ENCODE measurements around the gene ZSWIM1. TPM values are rescaled to one million over a fixed set of nuclear protein-coding genes. Genes with fewer than 3 reads are reported as not detected.

ZSWIM1 gene
- total and polyA plus RNA-seq, 2 of the 13 experiments (the other 11 are each of a cell fraction or from before 2014, with no cell fraction given): 9.5 to 11.7 TPM

DNA sequence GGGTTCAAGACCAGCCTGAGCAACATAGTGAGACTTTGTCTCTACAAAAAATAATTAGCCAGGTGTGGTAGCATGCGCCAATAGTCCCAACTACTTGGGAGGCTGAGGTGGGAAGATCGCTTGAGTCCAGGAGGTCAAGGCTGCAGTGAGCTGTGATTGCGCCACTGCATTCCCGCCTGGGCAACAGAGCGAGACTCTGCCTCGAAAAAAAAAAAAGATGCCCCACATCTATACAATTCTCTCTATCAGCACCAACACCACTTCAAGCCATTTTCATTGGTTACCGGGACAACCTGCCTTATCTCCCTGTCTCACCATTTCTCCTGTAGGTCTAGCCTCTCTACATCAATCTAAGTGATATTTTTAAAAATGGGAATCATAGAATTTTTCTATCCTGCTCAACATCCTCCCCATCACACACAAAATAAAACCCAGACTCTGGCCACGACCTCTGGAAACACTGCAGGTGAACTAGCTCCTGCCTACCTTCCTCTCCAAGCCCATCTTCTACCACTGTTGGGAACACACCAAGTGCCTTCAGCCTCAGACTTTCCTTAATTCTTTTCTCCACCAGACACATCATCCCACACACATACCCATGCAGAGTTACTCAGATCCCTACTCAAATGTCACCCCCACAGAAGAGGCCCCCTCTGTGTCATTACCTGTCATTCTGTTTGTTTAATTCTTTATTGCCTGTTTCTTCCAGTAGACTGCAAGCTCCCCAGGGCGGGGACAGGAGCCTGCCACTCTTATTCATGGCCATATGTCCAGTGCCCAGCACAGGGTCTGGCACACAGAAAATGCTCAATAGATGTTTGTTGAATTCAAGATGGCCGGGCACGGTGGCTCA, 40.5 kb downstream of the ZSWIM1 start (continued):
- TF ChIP-seq ZXDC (CRISPR knock-in tag; IDR thresholded peaks at IDR 0.05) (0 out of 2 replicates have a peak, but pooled peaks have one; percentile 23), CHD4 (IDR thresholded peaks at IDR 0.05; ENCODE audit: borderline replicate concordance, low read length) (no peak), ZNF101 (CRISPR knock-in tag; IDR thresholded peaks at IDR 0.05; ENCODE audit: borderline replicate concordance, low read depth) (no peak), ARNT2 (CRISPR knock-in tag; IDR thresholded peaks at IDR 0.05; ENCODE audit: low read depth) (no peak), ZNF234 (CRISPR knock-in tag; conservative IDR thresholded peaks at IDR 0.05) (no peak), ZNF335 (CRISPR knock-in tag; IDR thresholded peaks at IDR 0.05) (no peak), ZNF296 (CRISPR knock-in tag; conservative IDR thresholded peaks at IDR 0.05) (no peak), YEATS2 (CRISPR knock-in tag; IDR thresholded peaks at IDR 0.05; ENCODE audit: borderline replicate concordance) (no peak), ZNF235 (CRISPR knock-in tag; IDR thresholded peaks at IDR 0.05; ENCODE audit: borderline replicate concordance) (no peak), JUN (CRISPR knock-in tag; IDR thresholded peaks at IDR 0.05) (no peak), LCORL (IDR thresholded peaks at IDR 0.05) (no peak), LCORL (CRISPR knock-in tag; IDR thresholded peaks at IDR 0.05) (0 out of 2 replicates have a peak, but pooled peaks have one; percentile 51), ZNF607 (CRISPR knock-in tag; IDR thresholded peaks at IDR 0.05; ENCODE audit: borderline replicate concordance) (no peak), DZIP1 (CRISPR knock-in tag; IDR thresholded peaks at IDR 0.05) (no peak), SIX1 (CRISPR knock-in tag; IDR thresholded peaks at IDR 0.05; ENCODE audit: borderline replicate concordance) (no peak), ZFP41 (CRISPR knock-in tag; IDR thresholded peaks at IDR 0.05; ENCODE audit: borderline replicate concordance) (no peak), ZNF670 (CRISPR knock-in tag; IDR thresholded peaks at IDR 0.05; ENCODE audit: borderline replicate concordance) (no peak)
- TF ChIP-seq, protein P1, sequence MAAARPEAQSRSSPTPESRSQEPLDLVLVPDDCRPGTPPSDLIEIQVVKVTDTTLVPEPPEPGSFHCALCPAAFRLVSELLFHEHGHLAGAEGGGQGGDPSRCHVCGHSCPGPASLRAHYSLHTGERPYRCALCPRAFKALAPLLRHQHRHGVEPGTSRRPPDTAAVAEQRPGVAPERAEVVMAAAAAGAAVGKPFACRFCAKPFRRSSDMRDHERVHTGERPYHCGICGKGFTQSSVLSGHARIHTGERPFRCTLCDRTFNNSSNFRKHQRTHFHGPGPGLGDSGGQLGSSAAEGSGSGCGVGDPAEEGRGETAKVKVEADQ (CRISPR knock-in tag; IDR thresholded peaks at IDR 0.05; ENCODE audit: borderline replicate concordance): no peak
- TF ChIP-seq, protein P2, sequence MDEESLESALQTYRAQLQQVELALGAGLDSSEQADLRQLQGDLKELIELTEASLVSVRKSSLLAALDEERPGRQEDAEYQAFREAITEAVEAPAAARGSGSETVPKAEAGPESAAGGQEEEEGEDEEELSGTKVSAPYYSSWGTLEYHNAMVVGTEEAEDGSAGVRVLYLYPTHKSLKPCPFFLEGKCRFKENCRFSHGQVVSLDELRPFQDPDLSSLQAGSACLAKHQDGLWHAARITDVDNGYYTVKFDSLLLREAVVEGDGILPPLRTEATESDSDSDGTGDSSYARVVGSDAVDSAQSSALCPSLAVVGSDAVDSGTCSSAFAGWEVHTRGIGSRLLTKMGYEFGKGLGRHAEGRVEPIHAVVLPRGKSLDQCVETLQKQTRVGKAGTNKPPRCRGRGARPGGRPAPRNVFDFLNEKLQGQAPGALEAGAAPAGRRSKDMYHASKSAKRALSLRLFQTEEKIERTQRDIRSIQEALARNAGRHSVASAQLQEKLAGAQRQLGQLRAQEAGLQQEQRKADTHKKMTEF (CRISPR knock-in tag; IDR thresholded peaks at IDR 0.05): peak; percentile 51
- TF ChIP-seq, protein P3, sequence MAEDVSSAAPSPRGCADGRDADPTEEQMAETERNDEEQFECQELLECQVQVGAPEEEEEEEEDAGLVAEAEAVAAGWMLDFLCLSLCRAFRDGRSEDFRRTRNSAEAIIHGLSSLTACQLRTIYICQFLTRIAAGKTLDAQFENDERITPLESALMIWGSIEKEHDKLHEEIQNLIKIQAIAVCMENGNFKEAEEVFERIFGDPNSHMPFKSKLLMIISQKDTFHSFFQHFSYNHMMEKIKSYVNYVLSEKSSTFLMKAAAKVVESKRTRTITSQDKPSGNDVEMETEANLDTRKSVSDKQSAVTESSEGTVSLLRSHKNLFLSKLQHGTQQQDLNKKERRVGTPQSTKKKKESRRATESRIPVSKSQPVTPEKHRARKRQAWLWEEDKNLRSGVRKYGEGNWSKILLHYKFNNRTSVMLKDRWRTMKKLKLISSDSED (CRISPR knock-in tag; IDR thresholded peaks at IDR 0.05): no peak
